DOHH2 (cell line): Measurements from ENCODE around the gene GAPVD1.

Source experiments
- CTCF ChIP-seq: fragments of 200-600 bp; sonication (generic); IDR thresholded peaks from one replicate; pipeline ENCODE4 v1.5.1; 2014; ENCODE audit warnings: antibody characterized with exemption, mild to moderate bottlenecking, low read depth, low read length; ENCODE audit not compliant: poor library complexity, severe bottlenecking
- EZH2phosphoT487 ChIP-seq: fragments of 200-600 bp; sonication (generic); IDR thresholded peaks from 2 replicates; pipeline ENCODE4 v1.6.1; 2017; ENCODE audit warnings: borderline replicate concordance, mild to moderate bottlenecking, antibody characterized with exemption, low read length, moderate library complexity, mixed read lengths

- TF ChIP-seq CTCF (no peak), EZH2phosphoT487 (no peak)
These were observed 77.3 kb downstream of the GAPVD1 start for GRCh38 chr9:125338929-125339328.
